ENCODE results near the gene SLC29A3.

- TF ChIP-seq CTCF (conservative IDR thresholded peaks at IDR 0.05): no peak
- TF ChIP-seq EZH2 (IDR thresholded peaks at IDR 0.05; ENCODE audit: low read depth): no peak
Measured at GRCh38 chr10:71304914-71305313, 14.1 kb upstream of the SLC29A3 start.
